Measurements from ENCODE around the gene KRTAP13-3. TPM values are rescaled to one million over a fixed set of nuclear protein-coding genes. Genes with fewer than 3 reads are reported as not detected.

KRTAP13-3 gene
- total and polyA plus RNA-seq, 10 of the 15 experiments (the other 5 are each of a cell fraction or from before 2014, with no cell fraction given): not detected

GRCh38 chr21:30463713-30464112 lies 38.0 kb upstream of the KRTAP13-3 start:
- no peak overlapping the region for H2AFZ ChIP-seq (ENCODE audit: control insufficient read depth, low read depth, low read length)
- DNase-seq (ENCODE audit: low read depth, low spot score) (no peak), ATAC-seq (peak; percentile 22; the same call in 2 of the 3 replicates), FAIRE-seq (no peak)
- H3K79me2 ChIP-seq (ENCODE audit: control insufficient read depth, insufficient read depth, low read length): no peaks in the 10 kb centered on the region
- H3K4me2 ChIP-seq (ENCODE audit: control insufficient read depth, insufficient read depth): no peak overlapping the region
- H4K20me1 ChIP-seq (ENCODE audit: control insufficient read depth, insufficient read depth): no peaks in the 10 kb centered on the region
- H3K9ac ChIP-seq (ENCODE audit: control insufficient read depth, insufficient read depth, low read length): no peak overlapping the region
- 0% methylated on average over 3 of the region's 3 CpGs for WGBS (ENCODE audit: insufficient coverage, insufficient replicate concordance, low lambda C conversion rate, missing lambda C conversion rate)
- no TSS peak for BruUV-seq (replicated peaks)
- H3K36me3 ChIP-seq (ENCODE audit: control insufficient read depth in 2 of 2, insufficient read depth in 2 of 2, low read length in 1 of 2): no peaks in the 10 kb centered on the region
- TF ChIP-seq CTCF (IDR thresholded peaks at IDR 0.05 in 2 of 3, conservative IDR thresholded peaks at IDR 0.05 in 1 of 3; ENCODE audit: control insufficient read depth in 2 of 3, extremely low read depth in 1 of 3, insufficient read depth in 1 of 3, low read depth in 3 of 3, low read length in 3 of 3) (peak; percentile 29 to 39 (median 37); a peak in 3 of 6 replicates), BCL11A (IDR thresholded peaks at IDR 0.05; ENCODE audit: low read depth, low read length) (no peak)
- no peaks in the 10 kb centered on the region for H3K9me3 ChIP-seq (replicated peaks; ENCODE audit: control insufficient read depth, insufficient read depth, low read length)
- ChIA-PET RAD21 (ENCODE audit: unreplicated experiment) (no interaction called here), CTCF (interaction anchor here (0.7 to 1.0 kb wide), 2 partner anchors 123 to 349 kb away, joined by 3 read pairs; partner anchors contain the start of gene KRTAP8-1), POLR2A (no interaction called here), SMC1A (ENCODE audit: uncharacterized antibody, unreplicated experiment) (no interaction called here)
- in situ Hi-C loops (cut with MboI) (no loop called here), intact Hi-C loops (cut with micrococcal nuclease; ENCODE audit: unreplicated experiment) (loop anchor here (2.0 kb wide), 1 partner anchor 123 kb away; no protein-coding TSS in a partner anchor)
- H3K4me1 ChIP-seq (ENCODE audit: control insufficient read depth, insufficient read depth, low read length): no peaks in the 10 kb centered on the region
- no peaks in the 10 kb centered on the region for H3K27me3 ChIP-seq (replicated peaks in 1 of 2; ENCODE audit: control insufficient read depth in 2 of 2, insufficient read depth in 2 of 2, low read length in 1 of 2)
- H3K4me3 ChIP-seq: no peak overlapping the region
- no peak overlapping the region for H3K27ac ChIP-seq (ENCODE audit: control insufficient read depth, insufficient read depth)

- Histone ChIP-seq H3K36me3 (ENCODE audit: control insufficient read depth in 2 of 2, insufficient read depth in 2 of 2, low read length in 1 of 2) (no peaks in the 10 kb centered on the region), H2AFZ (ENCODE audit: control insufficient read depth, low read depth, low read length) (no peak overlapping the region), H3K4me2 (ENCODE audit: control insufficient read depth, insufficient read depth) (no peak overlapping the region), H3K4me1 (ENCODE audit: control insufficient read depth, insufficient read depth, low read length) (no peaks in the 10 kb centered on the region), H3K9ac (ENCODE audit: control insufficient read depth, insufficient read depth, low read length) (no peak overlapping the region), H3K4me3 (no peak overlapping the region), H3K79me2 (ENCODE audit: control insufficient read depth, insufficient read depth, low read length) (no peaks in the 10 kb centered on the region), H3K27me3 (replicated peaks in 1 of 2; ENCODE audit: control insufficient read depth in 2 of 2, insufficient read depth in 2 of 2, low read length in 1 of 2) (no peaks in the 10 kb centered on the region), H4K20me1 (ENCODE audit: control insufficient read depth, insufficient read depth) (no peaks in the 10 kb centered on the region), H3K9me3 (replicated peaks; ENCODE audit: control insufficient read depth, insufficient read depth, low read length) (no peaks in the 10 kb centered on the region), H3K27ac (ENCODE audit: control insufficient read depth, insufficient read depth) (no peak overlapping the region)
- intact Hi-C loops (cut with micrococcal nuclease; ENCODE audit: unreplicated experiment): loop anchor here (10.0 kb wide), 1 partner anchor 56 kb away; the partner anchor contains the start of gene KRTAP19-5
- ChIA-PET SMC1A (ENCODE audit: uncharacterized antibody, unreplicated experiment) (no interaction called here), POLR2A (interaction anchor here (0.6 kb wide), 2 partner anchors 34 to 215 kb away, joined by 3 to 4 read pairs; no protein-coding TSS in a partner anchor), CTCF (no interaction called here), RAD21 (ENCODE audit: unreplicated experiment) (no interaction called here)
- ATAC-seq (no peak), FAIRE-seq (no peak), DNase-seq (ENCODE audit: low read depth, low spot score) (no peak)
- BruUV-seq (replicated peaks): no TSS peak
- TF ChIP-seq BCL3 (IDR thresholded peaks at IDR 0.05; ENCODE audit: borderline replicate concordance, insufficient read depth, low read depth, low read length, poor library complexity, severe bottlenecking): no peak
- no peak for TF ChIP-seq RCOR1 (conservative IDR thresholded peaks at IDR 0.05; ENCODE audit: low read depth, low read length)
- no peak for TF ChIP-seq YBX1 (IDR thresholded peaks at IDR 0.05)
- TF ChIP-seq ATF3 (IDR thresholded peaks at IDR 0.05; ENCODE audit: borderline replicate concordance, extremely low read depth, low read depth, low read length): no peak
- 21% methylated on average over 3 of the region's 3 CpGs for WGBS (ENCODE audit: insufficient coverage, insufficient replicate concordance, low lambda C conversion rate, missing lambda C conversion rate)
- in situ Hi-C loops (cut with MboI): no loop called here
Observed at GRCh38 chr21:30448514-30448913, 22.8 kb upstream of the KRTAP13-3 start.
